HepG2 (cell line): Measurements from ENCODE around the gene PSKH1. TPM values are rescaled to one million over a fixed set of nuclear protein-coding genes. Genes with fewer than 3 reads are reported as not detected.

Experiments
- ASH2L ChIP-seq: fragments of 300-600, 200-600 bp; sonication (generic); IDR thresholded peaks from 2 replicates; pipeline ENCODE4 v1.7.0; 2017; ENCODE audit warnings: low read depth, mild to moderate bottlenecking, moderate library complexity, mixed read lengths, low read length; ENCODE audit not compliant: insufficient read length
- BCL3 ChIP-seq: sonication (generic); formaldehyde crosslinking; IDR thresholded peaks from 2 replicates; pipeline ENCODE4 v1.5.1; 2020; ENCODE audit warnings: mild to moderate bottlenecking, missing genetic modification reagents, moderate library complexity
- HBP1 ChIP-seq: IDR thresholded peaks from 2 replicates; pipeline ENCODE4 v1.6.1; 2016; ENCODE audit warnings: low read depth, control low read depth
- HNRNPH1 ChIP-seq: fragments of 200-400 bp; formaldehyde crosslinking; optimal IDR thresholded peaks from 2 replicates; pipeline ENCODE3; 2017; ENCODE audit warnings: mild to moderate bottlenecking, low read depth, low read length
- KMT2B ChIP-seq: IDR thresholded peaks from 2 replicates; pipeline ENCODE4 v1.6.1; 2016; ENCODE audit warnings: missing genetic modification reagents, missing compliant biosample characterization
- LBX2 ChIP-seq: sonication (generic); formaldehyde crosslinking; IDR thresholded peaks from 2 replicates; pipeline ENCODE4 v1.5.0; 2020; ENCODE audit warnings: missing genetic modification reagents, mild to moderate bottlenecking, borderline replicate concordance
- MTF2 ChIP-seq: sonication (generic); formaldehyde crosslinking; IDR thresholded peaks from 2 replicates; pipeline ENCODE4 v1.5.0; 2020; ENCODE audit warnings: missing genetic modification reagents, borderline replicate concordance
- NFE2 ChIP-seq: sonication (generic); formaldehyde crosslinking; IDR thresholded peaks from 2 replicates; pipeline ENCODE4 v1.4.0; 2020; ENCODE audit warnings: missing genetic modification reagents
- RXRA ChIP-seq: sonication (generic); formaldehyde crosslinking; IDR thresholded peaks from 2 replicates; pipeline ENCODE4 v1.5.1; 2020; ENCODE audit warnings: missing genetic modification reagents
- ZBTB10 ChIP-seq: sonication (generic); formaldehyde crosslinking; IDR thresholded peaks from 2 replicates; pipeline ENCODE4 v1.4.0; 2020; ENCODE audit warnings: missing genetic modification reagents, borderline replicate concordance
- ZBTB14 ChIP-seq: sonication (generic); formaldehyde crosslinking; IDR thresholded peaks from 2 replicates; pipeline ENCODE4 v1.4.0; 2020; ENCODE audit warnings: missing genetic modification reagents
- ZBTB3 ChIP-seq: sonication (generic); formaldehyde crosslinking; IDR thresholded peaks from 2 replicates; pipeline ENCODE4 v1.4.0; 2020; ENCODE audit warnings: low read depth, mild to moderate bottlenecking, moderate library complexity, missing genetic modification reagents, borderline replicate concordance
- ZBTB39 ChIP-seq: sonication (generic); formaldehyde crosslinking; IDR thresholded peaks from 2 replicates; pipeline ENCODE4 v1.5.0; 2020; ENCODE audit warnings: missing genetic modification reagents
- ZNF235 ChIP-seq: sonication (generic); formaldehyde crosslinking; IDR thresholded peaks from 2 replicates; pipeline ENCODE4 v1.8.1; 2023; ENCODE audit warnings: mild to moderate bottlenecking, missing genetic modification reagents, borderline replicate concordance
- ZNF317 ChIP-seq: sonication (generic); formaldehyde crosslinking; IDR thresholded peaks from 2 replicates; pipeline ENCODE4 v1.5.0; 2020; ENCODE audit warnings: mild to moderate bottlenecking, missing genetic modification reagents
- ZNF331 ChIP-seq: sonication (generic); formaldehyde crosslinking; IDR thresholded peaks from 2 replicates; pipeline ENCODE4 v1.4.0; 2020; ENCODE audit warnings: missing genetic modification reagents
- ZNF451 ChIP-seq: sonication (generic); formaldehyde crosslinking; IDR thresholded peaks from 2 replicates; pipeline ENCODE4 v1.5.0; 2020; ENCODE audit warnings: mild to moderate bottlenecking, missing genetic modification reagents
- polyA plus RNA-seq, 8 experiments: library from polyadenylated mRNA; depleted of rRNA in 3 of 8; stranded (reverse) in 7 of 8; unstranded in 1 of 8; fragments of >200 nt; fragmentation: Illumina TruSeq in 4 of 8; extraction: Trizol in 4 of 8; gene quantifications; 2 replicates each; pipeline versions ENCODE4 v1.2.1 to v1.2.3, GENCODE V29; 2011 to 2016; ENCODE audit warnings: low read depth in 4 of 8, missing spikeins in 1 of 8, mixed read lengths in 1 of 8; ENCODE audit not compliant: insufficient read depth in 1 of 8
- total RNA-seq, 5 experiments: library from RNA; depleted of rRNA; stranded (reverse); fragments of >200 nt; fragmentation: Illumina TruSeq; extraction: Trizol; gene quantifications; 2 replicates each; pipeline ENCODE4 v1.2.3, GENCODE V29; 2016; ENCODE audit warnings: low read depth in 1 of 5

The PSKH1 gene
- total and polyA plus RNA-seq, 2 of the 13 experiments (the other 11 are each of a cell fraction or from before 2014, with no cell fraction given) = 8.4 to 19.1 TPM

- TF ChIP-seq ZNF331 (no peak), LBX2 (CRISPR knock-in tag) (peak; percentile 95), HNRNPH1 (no peak), ZBTB39 (CRISPR knock-in tag) (0 out of 2 replicates have a peak, but pooled peaks have one; percentile 7), ZBTB10 (CRISPR knock-in tag) (peak; percentile 82), ZBTB14 (CRISPR knock-in tag) (peak; percentile 1; the same call in 1 of the 2 replicates), ZNF317 (CRISPR knock-in tag) (peak; percentile 5; the same call in 1 of the 2 replicates), HBP1 (CRISPR knock-in tag) (peak; percentile 23), NFE2 (CRISPR knock-in tag) (peak; percentile 35; the same call in 1 of the 2 replicates), MTF2 (no peak), BCL3 (peak; percentile 93), ZNF451 (CRISPR knock-in tag) (peak; percentile 94; the same call in 1 of the 2 replicates), RXRA (CRISPR knock-in tag) (peak; percentile 50), ASH2L (peak; percentile 88), ZBTB3 (CRISPR knock-in tag) (peak; percentile 91; the same call in 1 of the 2 replicates), ZNF235 (CRISPR knock-in tag) (peak; percentile 49; the same call in 1 of the 2 replicates), KMT2B (CRISPR knock-in tag) (no peak; the same call in 1 of the 2 replicates)
Measured at GRCh38 chr16:67935402-67936123, 42.5 kb downstream of the PSKH1 start (continued).
